NOMO-1 treated with dmso at 0.1 percent for 144 hours (cell line): ENCODE measurements around the gene SCART1.
"Not testable (repeated sequence)": the region's sequence is repeated elsewhere in the genome, so short reads cannot be mapped to it uniquely, and the experiment has no call there.

Experiments
- DNase-seq: peaks from one replicate; lab custom pipeline; 2025; ENCODE audit not compliant: unreplicated experiment; lab: John Stamatoyannopoulos, UW

The SCART1 gene

DNA sequence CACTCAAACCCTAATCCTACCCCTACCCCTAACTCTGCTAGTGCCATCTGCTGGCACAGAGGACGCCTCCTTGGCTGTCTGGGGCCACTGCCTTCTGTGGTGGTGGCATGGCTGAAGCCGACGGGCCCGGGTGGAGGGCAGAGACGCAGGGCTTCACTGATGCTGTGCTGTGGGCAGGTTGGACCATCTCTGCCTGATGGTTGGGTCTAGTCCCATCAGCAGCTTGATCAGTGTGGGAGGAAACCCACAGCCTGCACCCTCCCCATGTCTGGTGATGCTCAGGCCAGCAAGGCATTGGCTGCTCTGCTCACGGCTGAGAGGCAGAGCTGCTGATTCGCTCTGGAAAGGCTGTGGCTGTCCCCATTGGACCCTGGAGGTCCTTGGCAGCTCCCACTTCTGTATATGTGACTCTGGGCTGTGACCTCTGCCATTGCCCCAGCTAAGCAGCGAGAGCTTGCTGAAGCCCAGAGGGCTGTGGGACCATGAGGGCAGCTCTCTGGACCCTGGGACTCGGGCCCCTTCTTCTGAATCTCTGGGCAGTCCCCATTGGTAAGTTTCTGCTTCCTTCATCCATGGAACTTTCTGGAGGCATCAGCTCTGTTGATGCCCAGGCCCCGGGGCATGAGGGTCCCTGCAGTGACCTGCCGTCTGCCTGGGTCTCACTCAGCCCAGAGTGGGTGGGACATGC lies at the start of gene SCART1:
Gene SCART1 (plus strand): TSS at position 430 of the 688 bp plus-strand sequence. CDS start 53 bp downstream, at position 483.
- DNase-seq = no peak

GRCh38 chr10:133405272-133405671 lies 48.5 kb upstream of the SCART1 start:
- no peak for DNase-seq

DNA sequence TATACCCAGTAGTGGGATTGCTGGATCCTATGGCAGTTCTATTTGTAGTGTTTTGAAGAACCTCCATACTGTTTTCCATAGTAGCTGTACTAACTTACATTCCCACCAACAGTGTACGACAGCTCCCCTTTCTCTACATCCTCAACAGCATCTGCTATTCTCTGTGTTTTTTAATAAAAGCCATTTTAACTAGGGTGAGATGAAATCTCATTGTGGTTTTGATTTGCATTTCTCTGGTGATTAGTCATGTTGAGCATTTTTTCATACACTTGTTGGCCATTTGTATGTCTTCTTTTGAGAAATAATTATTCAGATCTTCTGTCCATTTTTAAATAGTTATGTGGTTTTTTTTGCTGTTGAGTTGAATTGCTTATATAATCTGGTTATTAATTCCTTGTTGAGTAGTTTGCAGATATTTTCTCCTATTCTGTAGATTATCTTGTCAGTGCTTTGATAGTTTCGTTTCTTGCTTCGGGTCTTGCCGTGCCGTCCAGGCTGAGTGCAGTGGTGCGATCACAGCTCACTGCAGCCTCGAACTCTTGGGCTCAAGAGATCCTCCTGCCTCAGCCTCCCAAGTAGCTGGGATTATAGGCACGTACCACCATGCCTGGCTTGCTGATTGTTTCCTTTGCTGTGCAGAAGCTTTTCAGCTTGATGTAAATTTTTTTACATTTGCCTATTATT lies 47.8 kb upstream of the SCART1 start:
- DNase-seq = no peak

DNA sequence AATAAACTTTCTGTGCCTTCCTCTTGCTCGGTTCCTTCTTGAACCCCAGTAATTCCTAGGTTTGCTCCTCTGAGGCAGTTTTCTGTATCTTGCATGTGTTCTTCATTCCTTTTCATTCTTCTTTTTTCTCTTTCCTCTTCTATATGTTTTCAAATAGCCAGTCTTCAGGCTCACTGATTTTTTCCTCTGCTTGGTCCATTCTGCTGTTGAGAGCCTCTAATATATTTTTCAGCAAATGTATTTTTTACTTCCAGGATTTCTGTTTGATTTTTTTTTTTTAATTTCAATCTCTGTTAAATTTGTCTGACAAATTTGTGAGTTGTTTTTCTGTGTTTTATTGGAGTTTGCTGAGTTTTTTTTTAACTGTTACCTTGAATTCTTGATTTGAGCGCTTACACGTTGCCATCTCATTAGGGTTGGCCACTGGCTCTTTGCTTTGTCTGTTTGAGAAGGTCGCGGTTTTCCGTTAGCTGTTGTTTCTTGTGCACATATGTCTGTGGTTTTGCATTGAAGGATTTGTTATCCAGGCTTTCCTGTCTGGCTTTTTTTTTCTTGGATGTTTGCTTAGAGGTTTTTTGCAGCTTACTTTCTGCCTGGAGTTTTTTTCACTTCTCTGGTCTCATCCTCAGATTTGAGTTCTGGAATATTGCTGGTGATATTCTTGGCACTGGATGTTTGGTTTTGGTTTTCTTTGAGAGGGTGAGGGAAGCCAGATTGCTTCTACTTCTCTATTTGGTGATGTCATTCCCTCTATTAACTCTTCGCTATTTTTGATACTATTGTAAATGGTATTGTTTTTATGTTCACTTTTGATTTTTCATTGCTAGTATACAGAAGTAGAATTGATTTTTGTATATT lies 42.0 kb upstream of the SCART1 start:
- no peak for DNase-seq

DNA sequence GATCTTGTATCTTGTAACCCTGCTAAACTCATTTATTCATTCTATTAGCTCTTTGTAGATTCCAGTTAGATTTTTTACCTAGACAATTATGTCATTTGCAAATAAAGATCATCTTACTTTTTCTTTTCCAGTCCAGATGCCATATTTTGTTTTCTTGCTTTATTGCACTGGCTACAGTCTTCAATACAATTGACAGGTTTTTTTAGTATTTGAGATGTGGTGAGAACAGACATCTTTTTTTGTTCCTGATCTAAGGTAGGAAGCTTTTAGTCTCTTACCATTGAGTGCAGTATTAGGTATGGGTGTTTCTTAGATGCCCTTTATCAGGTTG lies 41.4 kb upstream of the SCART1 start:
- no peak for DNase-seq

DNA sequence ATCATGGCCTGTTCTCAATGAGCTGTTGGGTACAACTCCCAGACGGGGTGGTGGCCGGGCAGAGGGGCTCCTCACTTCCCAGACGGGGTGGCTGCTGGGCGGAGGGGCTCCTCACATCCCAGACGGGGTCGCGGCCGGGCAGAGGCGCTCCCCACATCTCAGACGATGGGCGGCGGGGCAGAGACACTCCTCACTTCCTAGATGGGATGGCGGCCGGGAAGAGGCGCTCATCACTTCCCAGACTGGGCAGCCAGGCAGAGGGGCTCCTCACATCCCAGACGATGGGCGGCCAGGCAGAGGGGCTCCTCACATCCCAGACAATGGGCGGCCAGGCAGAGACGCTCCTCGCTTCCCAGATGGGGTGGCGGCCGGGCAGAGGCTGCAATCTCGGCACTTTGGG lies 39.3 kb upstream of the SCART1 start:
- not testable (repeated sequence) for DNase-seq

DNA sequence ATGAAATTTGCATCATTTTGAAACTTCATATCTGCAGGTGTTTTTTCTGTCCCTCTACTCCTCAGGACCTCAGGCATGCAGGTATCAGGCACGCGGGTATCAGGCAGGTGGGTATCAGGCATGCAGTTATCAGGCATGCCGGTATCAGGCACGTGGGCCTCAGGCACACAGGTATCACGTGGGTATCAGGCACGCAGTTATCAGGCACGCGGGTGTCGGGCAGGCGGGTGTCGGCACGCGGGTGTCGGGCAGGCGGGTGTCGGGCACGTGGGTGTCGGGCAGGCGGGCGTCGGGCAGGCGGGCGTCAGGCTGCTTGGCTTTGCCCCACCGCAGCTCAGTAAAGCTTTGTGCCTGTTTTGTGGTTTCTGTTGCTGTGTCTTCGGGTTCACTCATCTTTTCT lies 38.0 kb upstream of the SCART1 start:
- no peak for DNase-seq

DNA sequence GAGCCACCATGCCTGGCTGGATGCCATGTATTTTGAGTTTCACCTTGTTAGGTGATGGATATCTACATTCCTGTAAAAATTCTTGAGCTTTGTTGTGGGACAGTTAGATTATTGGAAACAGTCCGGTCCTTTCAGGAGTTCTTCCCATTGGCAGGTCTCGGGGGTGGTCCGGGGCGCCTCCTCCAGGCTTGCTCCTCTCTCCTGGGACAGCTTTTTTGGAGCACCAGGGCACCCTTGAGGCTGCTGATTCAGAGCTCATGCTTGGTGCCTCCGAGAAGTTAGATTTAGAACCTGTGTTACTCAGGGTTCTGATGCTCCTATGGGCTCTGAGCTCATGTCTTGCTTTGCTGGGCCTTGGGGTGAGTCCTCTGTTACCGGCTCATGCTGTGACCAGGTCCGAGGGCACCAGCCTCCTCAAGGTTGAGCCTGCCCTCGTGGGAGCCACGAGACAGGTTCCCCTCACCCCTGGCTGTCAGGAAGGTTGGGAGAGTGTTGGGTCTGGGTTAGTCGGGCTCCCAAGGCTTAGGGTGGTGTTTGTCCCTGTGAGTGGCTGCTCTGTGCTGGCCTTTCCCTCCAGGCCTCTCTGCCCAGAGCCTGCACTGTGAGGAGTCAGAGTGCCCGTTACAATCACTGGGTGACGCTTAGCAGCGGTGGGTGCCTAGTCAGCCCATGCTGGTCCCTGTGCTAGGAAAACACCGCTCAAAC lies 35.3 kb upstream of the SCART1 start:
- no peak for DNase-seq

- no peak for DNase-seq
These were observed 34.4 kb upstream of the SCART1 start for GRCh38 chr10:133419211-133419950.

DNA sequence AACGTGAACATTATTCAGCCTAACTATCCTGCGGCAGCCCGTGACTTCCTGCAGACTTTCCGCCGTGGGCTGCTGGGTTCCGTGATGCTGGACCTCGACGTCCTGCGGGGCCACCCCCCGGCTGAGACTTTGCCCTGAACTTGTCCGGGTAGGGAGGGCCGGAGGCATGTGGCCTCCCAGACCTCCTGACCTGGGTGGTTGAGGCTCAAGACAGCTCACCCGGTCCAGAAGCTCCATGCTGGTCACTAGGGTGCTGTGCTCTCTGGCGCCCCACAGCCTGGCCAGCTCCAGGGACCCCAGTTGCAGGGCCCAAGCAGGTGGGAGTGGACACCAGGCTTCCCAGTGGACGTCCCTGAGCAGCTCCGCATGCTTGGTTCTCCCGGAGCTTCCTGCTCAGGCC lies 33.7 kb upstream of the SCART1 start:
- no peak for DNase-seq

DNA sequence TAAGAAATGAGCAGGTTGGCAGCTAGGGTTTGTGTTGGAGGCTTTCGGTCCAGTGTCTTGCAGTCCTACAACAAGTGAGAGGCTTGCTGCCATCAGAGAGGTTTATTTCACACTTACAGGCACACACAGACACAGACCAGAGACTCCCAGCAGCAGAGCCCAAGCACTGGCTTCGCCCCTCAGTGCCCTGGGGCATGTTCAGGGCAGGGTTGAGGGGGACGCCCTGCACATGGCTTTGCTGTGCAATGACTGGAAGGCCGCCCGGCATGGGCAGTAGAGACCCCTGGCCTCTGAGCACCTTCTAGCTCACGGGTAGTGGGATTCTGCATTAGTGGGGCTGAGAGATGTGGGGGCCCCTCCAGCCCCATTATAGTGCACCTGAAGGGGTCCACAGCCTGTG lies 33.2 kb upstream of the SCART1 start:
- DNase-seq = no peak

- DNase-seq = no peak
These were observed 32.2 kb upstream of the SCART1 start for GRCh38 chr10:133421336-133422222.

DNA sequence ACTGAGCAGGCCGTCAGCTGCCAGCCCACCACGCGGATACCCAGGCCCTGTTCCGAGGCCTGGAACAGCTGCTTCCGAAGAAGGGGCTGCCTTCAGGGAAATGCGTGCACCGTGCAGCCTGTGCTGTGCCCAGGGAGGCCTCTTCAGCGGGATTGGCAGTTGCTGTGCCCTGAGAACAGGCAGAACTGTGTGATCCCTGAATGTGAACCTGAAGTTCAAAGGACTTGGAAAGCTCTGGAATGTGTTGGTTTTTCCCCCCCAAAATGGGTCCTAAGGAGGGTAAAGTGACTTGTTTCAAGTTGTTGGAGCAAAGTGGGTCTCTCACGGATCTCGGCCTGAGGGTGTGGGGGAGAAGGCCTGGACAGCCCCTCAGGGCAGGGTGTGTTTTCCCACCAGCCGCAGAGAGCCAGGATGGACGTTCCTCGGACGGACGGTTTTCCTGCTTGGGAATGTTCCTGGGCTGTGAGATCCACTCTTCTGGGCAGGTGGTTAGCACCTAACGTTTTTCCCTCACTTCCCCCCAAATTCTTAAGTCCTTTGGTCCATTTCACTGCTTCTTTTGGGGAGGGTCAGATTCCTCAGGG lies 31.4 kb upstream of the SCART1 start:
- DNase-seq = no peak

DNA sequence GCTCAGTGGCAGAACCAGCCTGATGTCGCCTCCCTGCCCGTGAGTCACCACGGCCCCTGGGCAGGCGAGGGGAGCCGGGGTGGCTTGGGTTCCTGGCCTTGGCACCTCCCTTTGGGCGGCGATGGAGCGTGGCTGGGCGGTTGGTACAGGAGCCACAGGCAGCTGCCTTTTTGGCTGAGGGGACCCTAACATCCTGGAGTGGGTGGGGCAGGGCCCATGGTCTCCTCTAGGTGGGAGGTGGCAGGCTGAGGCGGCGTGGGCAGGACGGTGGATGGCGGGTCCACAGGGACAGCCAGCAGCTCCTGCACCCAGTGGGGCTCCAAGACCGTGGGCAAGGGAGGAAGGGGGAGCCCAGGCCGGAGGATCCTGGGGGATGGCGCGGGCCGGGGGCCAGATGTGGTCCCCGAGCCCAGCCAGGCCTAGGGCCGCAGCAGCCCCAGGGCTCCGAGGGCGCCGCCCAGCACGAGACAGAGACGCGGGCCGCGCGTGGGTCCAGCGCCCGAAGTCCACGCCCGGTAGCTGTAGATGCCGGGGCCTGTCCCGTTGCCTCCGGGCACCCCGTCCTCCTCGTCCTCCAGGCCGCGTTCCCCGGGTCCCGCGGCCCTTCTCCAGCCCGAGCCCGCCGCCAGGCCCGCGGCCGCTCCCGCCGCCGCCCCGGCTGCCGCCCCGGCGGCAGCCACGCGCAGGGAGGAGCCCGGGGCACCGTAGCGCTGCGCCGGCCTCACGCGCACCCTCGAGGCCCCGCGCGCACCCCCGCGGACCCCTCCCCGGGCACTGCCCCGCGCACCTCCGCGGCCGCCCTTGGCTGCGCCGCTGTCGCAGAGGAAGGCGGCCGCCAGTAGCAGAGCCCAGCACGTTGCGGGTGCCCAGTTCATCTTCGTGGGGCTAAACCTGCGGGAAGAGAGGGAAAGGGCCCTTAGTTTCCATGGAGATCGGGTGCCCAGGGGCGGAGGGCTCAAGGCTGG lies 30.7 kb upstream of the SCART1 start:
- no peak for DNase-seq

DNA sequence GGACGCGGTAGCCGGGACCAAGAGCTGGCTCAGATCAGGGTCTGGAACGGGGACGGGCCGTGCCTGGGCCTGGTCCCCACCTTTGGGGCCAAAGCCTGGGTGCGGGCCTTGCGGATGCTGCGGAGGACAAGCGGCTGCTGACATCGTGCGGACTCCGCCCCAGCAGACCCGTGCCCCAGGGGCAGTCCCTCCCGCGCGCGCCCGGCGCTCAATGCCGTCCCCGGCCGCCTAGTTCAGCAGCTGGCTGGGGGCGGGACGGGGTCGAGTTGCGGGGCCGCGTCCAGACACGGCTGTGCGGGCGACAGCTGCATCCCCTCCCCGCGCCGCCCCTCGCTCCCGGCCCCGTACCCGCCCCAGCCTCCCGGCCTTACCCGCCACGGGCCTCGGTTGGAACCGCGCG lies 29.6 kb upstream of the SCART1 start:
- not testable (repeated sequence) for DNase-seq

DNA sequence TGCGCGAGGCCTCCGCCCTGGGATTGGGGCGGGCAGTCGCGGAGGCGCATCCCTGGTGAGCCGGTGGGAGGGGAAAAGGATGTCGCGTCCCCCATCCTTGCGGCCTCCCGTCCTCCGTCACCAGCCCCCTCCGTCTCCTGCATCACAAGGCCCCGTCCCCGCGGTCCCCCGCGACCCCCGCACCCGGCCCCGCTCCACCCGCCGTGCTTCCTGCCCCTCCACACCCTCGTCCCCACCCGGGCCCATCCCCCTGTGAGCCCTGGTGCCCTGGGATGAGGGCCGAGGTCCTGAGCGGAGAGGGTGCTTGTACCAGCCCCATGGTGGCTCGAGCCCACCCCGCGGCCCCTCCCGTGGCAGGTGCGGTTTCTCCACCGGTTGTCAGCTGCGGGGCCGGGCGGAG lies 29.1 kb upstream of the SCART1 start, which contains the start of gene SPRN:
Gene SPRN (minus strand): TSS at position 25 of the 400 bp plus-strand sequence. CDS start 944 bp downstream, outside the sequence.
- not testable (repeated sequence) for DNase-seq

DNA sequence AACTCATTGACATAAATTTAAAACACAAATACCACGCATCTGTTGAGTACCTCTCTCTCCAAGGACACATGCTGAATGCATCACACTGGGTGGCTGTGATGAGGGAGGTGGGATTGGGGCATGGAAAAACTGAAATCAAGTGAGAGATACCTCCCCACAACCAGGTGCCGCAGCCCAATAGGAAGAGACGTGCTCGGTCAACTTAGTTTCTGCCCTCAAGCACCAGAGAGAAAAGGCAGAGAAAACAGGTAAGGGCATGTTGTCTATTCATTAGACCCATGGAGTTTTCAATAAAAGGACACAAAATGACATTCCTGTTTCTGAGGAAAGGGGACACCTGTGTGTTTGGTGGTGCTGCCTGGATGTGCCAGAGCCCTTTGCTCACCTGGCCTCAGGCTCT lies 24.2 kb upstream of the SCART1 start:
- not testable (repeated sequence) for DNase-seq
